Endothelial cell of umbilical vein (primary cell): ENCODE results near the gene DAB2. TPM values are rescaled to one million over a fixed set of nuclear protein-coding genes. Genes with fewer than 3 reads are reported as not detected.

Experiments
- BruUV-seq: library from RNA; stranded (reverse); fragments of 400-500 nt; replicated peaks from 2 replicates; lab custom pipeline; 2021; lab: Mats Ljungman, UMichigan
- CTCF ChIA-PET: fragments of 300-600, 350-600 bp; sonication (Branson Sonifier 250); formaldehyde crosslinking; loops from one replicate; lab custom pipeline; 2021; ENCODE audit warnings: antibody characterized with exemption, inconsistent platforms; lab: Charles Lee
- POLR2A ChIA-PET: fragments of 300-600, 350-600 bp; sonication (Branson Sonifier 250); formaldehyde crosslinking; loops from one replicate; lab custom pipeline; 2021; ENCODE audit warnings: antibody characterized with exemption, inconsistent platforms; lab: Charles Lee
- DNase-seq: peaks from one replicate; pipeline ENCODE4 v3.0.0-alpha.2; 2011; ENCODE audit warnings: low read depth, low spot score
- FAIRE-seq: peaks from 2 replicates; lab custom pipeline; 2011; peaks lifted over from hg19 to GRCh38; lab: Jason Lieb, UNC
- H2AFZ ChIP-seq: 2 replicates; pipeline ENCODE4 v1.6.0; 2012; ENCODE audit warnings: low read depth, low read length, control low read depth, inconsistent platforms
- H3K27ac ChIP-seq: 2 replicates; pipeline ENCODE4 v1.5.1; 2011; ENCODE audit warnings: low read depth, mild to moderate bottlenecking, control low read depth, low read length, moderate library complexity; ENCODE audit not compliant: insufficient read depth
- H3K27me3 ChIP-seq, 2 experiments: 2 replicates each; pipeline versions ENCODE4 v1.6.0 to v1.6.1; 2011; ENCODE audit warnings: low read length in 2 of 2, mixed read lengths in 1 of 2; ENCODE audit not compliant: control insufficient read depth in 2 of 2, insufficient read depth in 2 of 2
- H3K36me3 ChIP-seq, 2 experiments: 2 replicates in 1 of 2; 3 replicates in 1 of 2; pipeline ENCODE4 v1.5.1; 2011; ENCODE audit warnings: low read length in 2 of 2, mild to moderate bottlenecking in 1 of 2, moderate library complexity in 1 of 2; ENCODE audit not compliant: control insufficient read depth in 2 of 2, insufficient read depth in 2 of 2; ENCODE audit errors: extremely low read depth in 1 of 2
- H3K4me1 ChIP-seq: 3 replicates; pipeline ENCODE4 v1.5.1; 2011; ENCODE audit warnings: mild to moderate bottlenecking, low read length; ENCODE audit not compliant: control insufficient read depth, insufficient read depth; ENCODE audit errors: extremely low read depth
- H3K4me2 ChIP-seq: 2 replicates; pipeline ENCODE4 v1.6.1; 2011; ENCODE audit warnings: low read length, control low read depth, mixed read lengths; ENCODE audit not compliant: insufficient read depth
- H3K4me3 ChIP-seq, 3 experiments: fragments of 200-600 bp in 1 of 3; sonication (generic), shearing (Covaris generic) in 1 of 3; replicated peaks in 1 of 3; 2 replicates each; pipeline ENCODE4 v1.5.1; 2011 to 2016; ENCODE audit warnings: control low read depth in 3 of 3, low read length in 3 of 3, mild to moderate bottlenecking in 2 of 3, inconsistent platforms in 1 of 3, low read depth in 1 of 3, moderate library complexity in 1 of 3; ENCODE audit not compliant: insufficient read depth in 1 of 3
- H3K79me2 ChIP-seq: 2 replicates; pipeline ENCODE4 v1.6.0; 2012; ENCODE audit warnings: low read length, inconsistent platforms; ENCODE audit not compliant: control insufficient read depth, insufficient read depth
- H3K9ac ChIP-seq: replicated peaks from 2 replicates; pipeline ENCODE3; 2011; ENCODE audit warnings: low read length, control low read depth; ENCODE audit not compliant: insufficient read depth; ENCODE audit errors: extremely low read depth
- H3K9me1 ChIP-seq: replicated peaks from 3 replicates; pipeline ENCODE4 v1.6.0; 2011; ENCODE audit warnings: mild to moderate bottlenecking, low read length; ENCODE audit not compliant: control insufficient read depth, insufficient read depth; ENCODE audit errors: extremely low read depth
- H3K9me3 ChIP-seq: replicated peaks from 2 replicates; pipeline ENCODE4 v1.5.1; 2012; ENCODE audit warnings: low read length, inconsistent platforms; ENCODE audit not compliant: control insufficient read depth, insufficient read depth
- H4K20me1 ChIP-seq: replicated peaks from 2 replicates; pipeline ENCODE3; 2011; ENCODE audit warnings: mild to moderate bottlenecking, low read length; ENCODE audit not compliant: control insufficient read depth, insufficient read depth; ENCODE audit errors: extremely low read depth
- EZH2 ChIP-seq: IDR thresholded peaks from 2 replicates; pipeline ENCODE4 v1.6.1; 2012; ENCODE audit warnings: borderline replicate concordance, low read depth, mild to moderate bottlenecking, moderate library complexity, low read length, inconsistent platforms; ENCODE audit not compliant: severe bottlenecking
- FOS ChIP-seq: IDR thresholded peaks from 2 replicates; pipeline ENCODE4 v1.6.1; 2011; ENCODE audit warnings: mild to moderate bottlenecking, low read length, moderate library complexity, borderline replicate concordance; ENCODE audit not compliant: insufficient read depth
- GATA2 ChIP-seq: IDR thresholded peaks from 2 replicates; pipeline ENCODE4 v1.7.0; 2011; ENCODE audit warnings: low read depth, mild to moderate bottlenecking, moderate library complexity, mixed read lengths, low read length; ENCODE audit not compliant: insufficient read length, insufficient read depth
- JUN ChIP-seq: IDR thresholded peaks from 2 replicates; pipeline ENCODE4 v1.6.1; 2011; ENCODE audit warnings: borderline replicate concordance, low read depth; ENCODE audit not compliant: insufficient read length, insufficient read depth
- MYC ChIP-seq: IDR thresholded peaks from one replicate; pipeline ENCODE4 v1.6.1; 2011; ENCODE audit warnings: mild to moderate bottlenecking, low read depth, low read length
- POLR2A ChIP-seq: IDR thresholded peaks from 2 replicates; pipeline ENCODE4 v1.6.1; 2012; ENCODE audit warnings: low read depth, mild to moderate bottlenecking, control low read depth, low read length
- POLR2AphosphoS5 ChIP-seq: IDR thresholded peaks from 2 replicates; pipeline ENCODE4 v1.6.1; 2012; ENCODE audit warnings: low read depth, mild to moderate bottlenecking, control low read depth, low read length, moderate library complexity; ENCODE audit not compliant: insufficient read depth
- dilution Hi-C: fragments of 300-500 bp; cut with MboI; formaldehyde crosslinking; loops from one replicate; pipeline ENCODE4 v1.15.0; 2019; ENCODE audit warnings: low sequenced_read_pairs; ENCODE audit not compliant: extremely low pct_ligation_motif_present
- intact Hi-C: fragments of 100-400 bp; cut with micrococcal nuclease; formaldehyde crosslinking; loops from one replicate; pipeline ENCODE4 v1.10.0; 2022
- polyA plus RNA-seq, 4 experiments: library from polyadenylated mRNA; depleted of rRNA in 3 of 4; stranded (reverse) in 3 of 4; unstranded in 1 of 4; fragments of >200 nt; gene quantifications; 2 replicates each; pipeline versions ENCODE4 v1.2.1 to v1.2.3, GENCODE V29; 2011 to 2012; ENCODE audit warnings: missing spikeins in 1 of 4
- total RNA-seq: library from RNA; stranded (reverse); gene quantifications from 2 replicates; pipeline ENCODE4 v1.2.3, GENCODE V29; 2021
- TF ChIP-seq, protein P1 (sequence below), 2 donors: IDR thresholded peaks; 1 replicate in 1 of 2; 2 replicates in 1 of 2; pipeline ENCODE4 v1.5.1; 2011; ENCODE audit warnings: low read length in 2 of 2, mild to moderate bottlenecking in 2 of 2, moderate library complexity in 2 of 2, control low read depth in 1 of 2, inconsistent platforms in 1 of 2, low read depth in 1 of 2; ENCODE audit not compliant: insufficient read depth in 1 of 2; ENCODE audit errors: extremely low read depth in 1 of 2
- TF ChIP-seq, protein P2 (sequence below): IDR thresholded peaks from 2 replicates; pipeline ENCODE4 v1.6.1; 2011; ENCODE audit not compliant: insufficient read depth, insufficient read length

The DAB2 gene
- total and polyA plus RNA-seq, 2 donors (not counting 3 experiments of a cell fraction or from before 2014, with no cell fraction given): 168 to 283 TPM

GRCh38 chr5:39452846-39453245 is 28.1 kb upstream of the DAB2 start:
- no peak overlapping the region for H2AFZ ChIP-seq
- H3K9me3 ChIP-seq: no peaks in the 10 kb centered on the region
- peaks cover 5% of the 10 kb centered on the region for H3K4me1 ChIP-seq
- H3K4me3 ChIP-seq: no peak overlapping the region
- no peak overlapping the region for H3K4me2 ChIP-seq
- no peak for DNase-seq
- dilution Hi-C loops: no loop called here
- H3K36me3 ChIP-seq: no peaks in the 10 kb centered on the region
- FAIRE-seq: no peak
- H3K79me2 ChIP-seq: no peaks in the 10 kb centered on the region
- no peaks in the 10 kb centered on the region for H3K27me3 ChIP-seq
- H3K9ac ChIP-seq: no peak overlapping the region
- CTCF ChIA-PET: interaction anchor here (1.0 to 1.8 kb wide), 8 partner anchors 9 to 91 kb away, joined by 3 to 5 read pairs (median 4); partner anchors contain the start of gene DAB2
- intact Hi-C loops: no loop called here
- TF ChIP-seq FOS (no peak), JUN (no peak), EZH2 (no peak), POLR2A (no peak), MYC (no peak), GATA2 (no peak), POLR2AphosphoS5 (no peak)
- TF ChIP-seq, protein P1, sequence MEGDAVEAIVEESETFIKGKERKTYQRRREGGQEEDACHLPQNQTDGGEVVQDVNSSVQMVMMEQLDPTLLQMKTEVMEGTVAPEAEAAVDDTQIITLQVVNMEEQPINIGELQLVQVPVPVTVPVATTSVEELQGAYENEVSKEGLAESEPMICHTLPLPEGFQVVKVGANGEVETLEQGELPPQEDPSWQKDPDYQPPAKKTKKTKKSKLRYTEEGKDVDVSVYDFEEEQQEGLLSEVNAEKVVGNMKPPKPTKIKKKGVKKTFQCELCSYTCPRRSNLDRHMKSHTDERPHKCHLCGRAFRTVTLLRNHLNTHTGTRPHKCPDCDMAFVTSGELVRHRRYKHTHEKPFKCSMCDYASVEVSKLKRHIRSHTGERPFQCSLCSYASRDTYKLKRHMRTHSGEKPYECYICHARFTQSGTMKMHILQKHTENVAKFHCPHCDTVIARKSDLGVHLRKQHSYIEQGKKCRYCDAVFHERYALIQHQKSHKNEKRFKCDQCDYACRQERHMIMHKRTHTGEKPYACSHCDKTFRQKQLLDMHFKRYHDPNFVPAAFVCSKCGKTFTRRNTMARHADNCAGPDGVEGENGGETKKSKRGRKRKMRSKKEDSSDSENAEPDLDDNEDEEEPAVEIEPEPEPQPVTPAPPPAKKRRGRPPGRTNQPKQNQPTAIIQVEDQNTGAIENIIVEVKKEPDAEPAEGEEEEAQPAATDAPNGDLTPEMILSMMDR (IDR thresholded peaks at IDR 0.05; ENCODE audit: extremely low read depth in 1 of 2, insufficient read depth in 1 of 2, low read depth in 1 of 2, low read length in 2 of 2): no peak
- TF ChIP-seq, protein P2, sequence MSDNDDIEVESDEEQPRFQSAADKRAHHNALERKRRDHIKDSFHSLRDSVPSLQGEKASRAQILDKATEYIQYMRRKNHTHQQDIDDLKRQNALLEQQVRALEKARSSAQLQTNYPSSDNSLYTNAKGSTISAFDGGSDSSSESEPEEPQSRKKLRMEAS: no peak
- H3K9me1 ChIP-seq: no peaks in the 10 kb centered on the region
- BruUV-seq: no TSS peak
- H4K20me1 ChIP-seq: no peaks in the 10 kb centered on the region
- no peak overlapping the region for H3K27ac ChIP-seq
- POLR2A ChIA-PET: no interaction called here
